ENCODE measurements around the gene TMEM204.

The TMEM204 gene

DNA sequence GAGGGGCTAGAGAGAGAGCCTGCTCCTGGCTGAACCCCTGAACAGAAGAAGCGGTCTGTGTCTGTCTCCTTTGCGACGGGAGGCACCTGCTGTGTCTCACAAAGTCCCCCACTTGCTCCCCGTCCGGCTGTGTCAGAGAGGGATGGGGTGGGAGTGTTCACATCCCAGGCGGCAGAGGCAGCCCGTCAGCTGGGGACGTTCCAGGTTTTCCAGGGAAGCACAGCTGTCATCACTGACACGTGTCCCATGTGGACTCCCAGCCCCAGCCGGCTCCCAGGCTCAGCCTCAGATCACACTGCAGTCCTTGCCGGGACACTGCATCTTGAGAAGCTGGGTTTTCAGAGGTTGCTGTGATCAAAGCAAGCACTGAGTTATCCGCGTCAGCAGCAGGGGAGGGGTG is 38.8 kb upstream of the TMEM204 start:
- no peaks in the 10 kb centered on the region for H3K9me3 Mint-ChIP-seq
- H3K36me3 Mint-ChIP-seq (ENCODE audit: low read depth): peaks cover 15% of the 10 kb centered on the region
- no peak for DNase-seq (ENCODE audit: low spot score)
- H3K4me1 Mint-ChIP-seq (ENCODE audit: low read depth): peaks cover 10% of the 10 kb centered on the region
- H3K4me3 Mint-ChIP-seq: peak overlapping the region; percentile 91
- H3K27ac Mint-ChIP-seq: no peak overlapping the region
- no peaks in the 10 kb centered on the region for H3K27me3 Mint-ChIP-seq (ENCODE audit: low read depth)

DNA sequence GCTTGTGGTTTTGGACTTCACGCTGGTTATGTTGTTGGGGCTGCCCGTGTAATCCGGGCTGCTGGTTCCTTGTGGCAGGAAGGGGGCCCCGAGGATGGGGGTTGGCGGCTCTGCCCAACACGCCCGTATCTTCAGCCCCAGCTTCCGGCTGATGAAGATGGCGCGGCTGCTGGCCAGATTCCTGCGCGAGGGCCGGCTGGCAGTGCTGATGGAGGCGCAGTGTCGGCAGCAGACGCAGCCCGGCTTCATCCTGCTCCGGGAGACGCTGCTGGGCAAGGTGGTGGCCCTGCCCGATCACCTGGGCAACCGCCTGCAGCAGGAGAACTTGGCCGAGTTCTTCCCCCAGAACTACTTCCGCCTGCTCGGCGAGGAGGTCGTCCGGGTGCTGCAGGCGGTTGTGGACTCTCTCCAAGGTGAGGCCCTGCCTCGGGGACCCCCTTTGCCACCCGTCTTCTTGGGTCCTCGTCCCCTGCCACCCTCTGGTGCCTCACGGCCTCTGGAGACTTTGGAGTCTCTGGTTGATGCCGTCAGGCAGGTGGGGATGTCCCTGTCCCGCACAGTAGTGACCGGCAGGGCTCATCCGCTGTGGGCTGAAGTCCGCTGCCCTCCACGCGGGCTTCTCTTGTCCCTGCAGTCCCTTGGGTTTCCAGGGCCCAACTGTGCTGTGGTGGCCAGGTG is 38.1 kb upstream of the TMEM204 start:
- H3K4me3 Mint-ChIP-seq: peak overlapping the region; percentile 43
- no peaks in the 10 kb centered on the region for H3K9me3 Mint-ChIP-seq
- DNase-seq (ENCODE audit: low spot score): no peak
- no peak overlapping the region for H3K27ac Mint-ChIP-seq
- peaks cover 10% of the 10 kb centered on the region for H3K4me1 Mint-ChIP-seq (ENCODE audit: low read depth)
- H3K36me3 Mint-ChIP-seq (ENCODE audit: low read depth): peaks cover 15% of the 10 kb centered on the region
- no peaks in the 10 kb centered on the region for H3K27me3 Mint-ChIP-seq (ENCODE audit: low read depth)

DNA sequence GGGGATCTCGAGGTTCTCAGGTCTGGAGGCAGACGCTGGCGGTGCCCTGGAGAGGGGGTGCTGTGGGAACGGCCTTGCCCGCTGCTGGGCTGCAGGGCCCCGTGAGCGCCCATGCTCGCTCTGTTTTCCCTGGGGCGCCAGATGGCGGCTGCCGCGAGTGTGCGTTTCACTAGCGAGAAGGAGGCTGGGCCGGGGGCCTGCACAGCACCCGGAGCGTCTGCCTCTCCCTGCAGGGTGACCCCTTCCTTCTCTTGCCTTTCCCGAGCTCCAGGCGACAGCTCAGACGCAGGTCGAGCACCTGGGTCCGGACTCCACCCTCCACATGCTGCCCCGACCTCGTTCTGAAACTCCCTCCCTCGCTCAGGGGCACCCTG is 37.6 kb upstream of the TMEM204 start:
- H3K9me3 Mint-ChIP-seq: no peaks in the 10 kb centered on the region
- H3K27ac Mint-ChIP-seq: no peak overlapping the region
- no peak overlapping the region for H3K4me3 Mint-ChIP-seq
- no peaks in the 10 kb centered on the region for H3K27me3 Mint-ChIP-seq (ENCODE audit: low read depth)
- DNase-seq (ENCODE audit: low spot score): no peak
- H3K4me1 Mint-ChIP-seq (ENCODE audit: low read depth): peaks cover 10% of the 10 kb centered on the region
- peaks cover 15% of the 10 kb centered on the region for H3K36me3 Mint-ChIP-seq (ENCODE audit: low read depth)

DNA sequence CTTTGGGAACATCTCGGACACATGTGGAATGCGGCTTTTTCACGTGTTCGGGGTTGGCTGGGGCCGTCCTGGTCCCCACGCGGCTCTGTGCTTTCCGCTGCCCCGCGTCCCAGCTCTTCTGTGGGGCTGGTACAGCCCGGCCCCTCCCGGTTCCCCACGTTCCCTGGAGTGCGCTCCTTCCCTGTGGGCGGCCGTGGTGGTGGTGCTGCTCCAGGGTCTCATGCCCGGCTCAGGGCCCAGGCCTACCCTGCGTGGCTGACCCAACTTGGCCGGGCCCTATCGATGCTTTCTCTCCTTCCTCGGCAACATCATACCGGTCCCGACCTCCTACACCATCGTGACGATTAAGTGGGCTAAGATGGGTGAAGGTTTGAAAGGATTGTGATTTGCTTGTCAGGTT is 37.0 kb upstream of the TMEM204 start:
- peaks cover 16% of the 10 kb centered on the region for H3K36me3 Mint-ChIP-seq (ENCODE audit: low read depth)
- H3K27me3 Mint-ChIP-seq (ENCODE audit: low read depth): no peaks in the 10 kb centered on the region
- H3K9me3 Mint-ChIP-seq: no peaks in the 10 kb centered on the region
- H3K4me1 Mint-ChIP-seq (ENCODE audit: low read depth): peaks cover 10% of the 10 kb centered on the region
- no peak for DNase-seq (ENCODE audit: low spot score)
- H3K27ac Mint-ChIP-seq: no peak overlapping the region
- no peak overlapping the region for H3K4me3 Mint-ChIP-seq

DNA sequence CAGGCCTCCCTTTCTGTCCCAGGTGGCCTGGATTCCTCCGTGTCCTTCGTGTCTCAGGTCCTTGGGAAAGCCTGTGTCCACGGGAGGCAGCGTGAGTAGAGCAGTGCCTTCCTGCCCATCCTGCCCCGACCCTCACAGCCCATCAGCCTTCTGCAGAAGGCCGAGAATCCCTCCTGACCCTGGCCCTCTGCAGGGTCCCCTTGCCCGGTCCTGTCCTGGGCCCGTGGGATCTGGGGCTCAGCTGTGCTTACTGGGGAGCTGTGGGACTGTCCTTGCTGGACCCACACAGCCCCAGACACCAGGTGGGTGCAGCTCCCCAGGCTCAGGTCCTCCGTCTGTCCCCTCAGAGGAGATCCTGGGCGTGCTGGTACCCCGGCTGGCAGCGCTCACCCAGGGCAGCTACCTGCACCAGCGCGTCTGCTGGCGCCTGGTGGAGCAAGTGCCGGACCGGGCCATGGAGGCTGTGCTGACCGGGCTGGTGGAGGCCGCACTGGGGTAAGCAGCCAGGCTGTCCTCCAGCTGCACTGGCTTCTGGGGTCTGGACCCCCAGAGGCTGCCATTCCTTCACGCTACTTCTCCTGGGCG is 36.4 kb upstream of the TMEM204 start:
- H3K9me3 Mint-ChIP-seq: no peaks in the 10 kb centered on the region
- no peak overlapping the region for H3K4me3 Mint-ChIP-seq
- H3K4me1 Mint-ChIP-seq (ENCODE audit: low read depth): peaks cover 10% of the 10 kb centered on the region
- no peaks in the 10 kb centered on the region for H3K27me3 Mint-ChIP-seq (ENCODE audit: low read depth)
- H3K36me3 Mint-ChIP-seq (ENCODE audit: low read depth): peaks cover 16% of the 10 kb centered on the region
- H3K27ac Mint-ChIP-seq: no peak overlapping the region
- DNase-seq (ENCODE audit: low spot score): no peak

DNA sequence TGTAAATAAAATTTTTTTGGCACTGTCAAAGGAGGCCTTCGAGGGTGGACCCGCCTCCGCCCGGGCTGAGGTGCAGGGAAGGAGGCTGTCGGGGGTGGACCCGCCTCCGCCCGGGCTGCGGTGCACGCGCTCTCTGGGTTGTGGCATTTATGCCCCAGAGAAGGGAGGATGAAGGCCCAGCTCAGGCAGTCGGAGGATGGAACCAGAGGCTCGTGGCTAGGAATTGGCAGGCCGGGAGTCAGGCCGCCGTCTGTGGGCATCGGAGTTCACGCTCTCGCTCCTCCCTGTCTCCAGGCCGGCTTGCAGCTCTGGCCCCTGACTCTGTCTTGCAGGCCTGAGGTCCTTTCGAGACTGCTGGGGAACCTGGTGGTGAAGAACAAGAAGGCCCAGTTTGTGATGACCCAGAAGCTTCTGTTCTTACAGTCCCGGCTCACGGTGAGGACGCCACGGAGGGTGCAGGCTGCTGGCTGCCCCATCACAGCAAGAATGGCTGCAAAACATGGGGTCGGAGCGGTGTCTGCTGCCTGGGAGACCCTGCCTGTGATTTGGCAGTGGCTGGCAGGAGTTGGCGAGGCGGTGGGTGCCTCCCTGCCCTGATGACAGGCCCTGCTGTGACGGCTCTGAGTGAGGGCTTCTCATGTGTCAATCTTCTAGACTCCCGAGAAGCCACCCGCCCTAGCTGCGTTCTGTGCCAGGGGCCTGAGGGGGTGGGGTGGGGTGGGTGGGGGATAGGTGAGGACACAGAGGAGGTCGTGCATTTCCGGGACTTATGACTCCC is 34.4 kb upstream of the TMEM204 start:
- Mint-ChIP-seq H3K27ac (no peak overlapping the region), H3K36me3 (ENCODE audit: low read depth) (peaks cover 22% of the 10 kb centered on the region), H3K9me3 (no peaks in the 10 kb centered on the region), H3K4me1 (ENCODE audit: low read depth) (no peaks in the 10 kb centered on the region), H3K27me3 (ENCODE audit: low read depth) (no peaks in the 10 kb centered on the region), H3K4me3 (no peak overlapping the region)
- DNase-seq (ENCODE audit: low spot score): no peak

DNA sequence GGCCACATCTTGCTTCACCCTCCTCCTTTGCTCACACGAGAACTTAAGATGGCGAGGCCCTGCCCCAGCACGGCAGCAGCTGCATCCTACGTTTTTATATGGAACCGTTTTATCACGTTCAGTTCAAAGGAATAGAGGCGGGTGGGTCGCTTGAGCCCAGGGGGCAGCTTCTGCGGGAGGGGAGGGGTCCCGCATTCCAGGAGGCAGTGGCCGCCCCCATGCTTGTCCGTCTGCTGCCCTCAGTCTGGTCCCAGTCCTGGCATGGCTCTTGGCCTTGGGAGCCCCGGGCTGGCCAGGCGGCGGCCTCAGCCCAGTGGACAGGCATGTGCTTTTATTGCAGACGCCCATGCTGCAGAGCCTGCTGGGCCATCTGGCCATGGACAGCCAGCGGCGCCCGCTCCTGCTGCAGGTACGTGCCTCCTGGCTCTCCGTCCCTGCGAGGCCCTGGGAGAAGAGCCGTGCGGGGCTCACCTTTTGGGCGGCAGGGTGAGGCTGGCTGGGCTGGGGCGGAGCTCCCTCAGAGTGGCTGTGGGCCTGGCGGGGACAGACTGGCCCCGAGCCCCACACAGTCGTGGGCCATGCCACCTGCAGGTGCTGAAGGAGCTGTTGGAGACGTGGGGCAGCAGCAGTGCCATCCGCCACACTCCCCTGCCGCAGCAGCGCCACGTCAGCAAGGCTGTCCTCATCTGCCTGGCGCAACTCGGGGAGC is 33.6 kb upstream of the TMEM204 start:
- Mint-ChIP-seq H3K9me3 (no peaks in the 10 kb centered on the region), H3K4me3 (no peak overlapping the region), H3K4me1 (ENCODE audit: low read depth) (no peaks in the 10 kb centered on the region), H3K27me3 (ENCODE audit: low read depth) (no peaks in the 10 kb centered on the region), H3K36me3 (ENCODE audit: low read depth) (peaks cover 22% of the 10 kb centered on the region), H3K27ac (no peak overlapping the region)
- no peak for DNase-seq (ENCODE audit: low spot score)

DNA sequence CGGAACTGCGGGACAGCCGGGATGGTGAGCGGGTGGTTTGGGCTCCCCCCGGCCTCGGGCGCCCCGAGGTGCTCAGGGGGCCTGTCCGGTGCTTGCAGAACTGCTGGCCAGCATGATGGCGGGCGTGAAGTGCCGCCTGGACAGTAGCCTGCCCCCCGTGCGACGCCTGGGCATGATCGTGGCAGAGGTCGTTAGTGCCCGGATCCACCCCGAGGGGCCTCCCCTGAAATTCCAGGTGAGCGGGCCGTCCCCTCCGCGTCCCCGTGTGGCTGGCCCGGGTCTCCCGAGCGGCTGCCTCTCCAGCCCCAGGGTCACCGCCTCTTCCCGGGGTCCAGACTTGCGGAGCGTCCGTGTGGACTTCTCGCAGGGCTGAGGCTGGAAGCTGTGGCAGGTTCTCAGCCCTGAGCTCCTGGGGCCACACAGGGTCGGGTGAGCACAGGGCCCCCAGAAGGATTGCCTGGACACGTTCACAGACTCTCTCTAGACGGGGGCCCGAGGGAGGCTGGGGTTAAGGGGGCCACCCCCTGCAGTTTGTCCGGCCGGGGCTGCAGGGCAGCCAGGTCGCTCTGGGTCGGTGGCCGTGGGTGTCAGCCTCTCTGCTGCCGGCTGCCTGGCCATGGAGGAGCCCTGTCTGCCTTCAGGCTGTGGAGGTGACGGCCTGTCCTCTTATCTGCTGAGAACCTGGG is 32.9 kb upstream of the TMEM204 start:
- Mint-ChIP-seq H3K9me3 (no peaks in the 10 kb centered on the region), H3K4me3 (no peak overlapping the region), H3K27ac (no peak overlapping the region), H3K27me3 (ENCODE audit: low read depth) (no peaks in the 10 kb centered on the region), H3K36me3 (ENCODE audit: low read depth) (peaks cover 22% of the 10 kb centered on the region), H3K4me1 (ENCODE audit: low read depth) (no peaks in the 10 kb centered on the region)
- DNase-seq (ENCODE audit: low spot score): no peak

DNA sequence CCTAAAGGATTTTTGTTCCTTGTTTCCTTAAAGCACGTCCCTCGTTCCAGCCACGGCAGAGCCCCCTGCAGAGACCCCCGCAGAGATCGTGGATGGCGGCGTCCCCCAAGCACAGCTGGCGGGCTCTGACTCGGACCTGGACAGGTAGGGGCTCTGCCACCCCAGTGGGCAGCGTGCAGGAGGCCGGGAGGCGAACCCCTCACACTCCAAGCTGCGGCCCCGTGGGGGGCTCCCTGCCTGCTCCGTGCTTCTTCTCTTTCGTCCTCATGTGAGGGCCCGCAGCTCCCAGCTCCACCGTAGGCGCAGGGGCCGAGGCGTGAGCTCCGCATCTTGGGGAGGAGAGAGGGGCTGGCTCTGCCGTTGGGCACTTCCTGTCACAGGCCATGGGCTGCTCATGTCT is 31.8 kb upstream of the TMEM204 start:
- H3K9me3 Mint-ChIP-seq: no peaks in the 10 kb centered on the region
- no peak overlapping the region for H3K27ac Mint-ChIP-seq
- no peaks in the 10 kb centered on the region for H3K4me1 Mint-ChIP-seq (ENCODE audit: low read depth)
- no peak for DNase-seq (ENCODE audit: low spot score)
- no peak overlapping the region for H3K4me3 Mint-ChIP-seq
- no peaks in the 10 kb centered on the region for H3K27me3 Mint-ChIP-seq (ENCODE audit: low read depth)
- H3K36me3 Mint-ChIP-seq (ENCODE audit: low read depth): peaks cover 18% of the 10 kb centered on the region

DNA sequence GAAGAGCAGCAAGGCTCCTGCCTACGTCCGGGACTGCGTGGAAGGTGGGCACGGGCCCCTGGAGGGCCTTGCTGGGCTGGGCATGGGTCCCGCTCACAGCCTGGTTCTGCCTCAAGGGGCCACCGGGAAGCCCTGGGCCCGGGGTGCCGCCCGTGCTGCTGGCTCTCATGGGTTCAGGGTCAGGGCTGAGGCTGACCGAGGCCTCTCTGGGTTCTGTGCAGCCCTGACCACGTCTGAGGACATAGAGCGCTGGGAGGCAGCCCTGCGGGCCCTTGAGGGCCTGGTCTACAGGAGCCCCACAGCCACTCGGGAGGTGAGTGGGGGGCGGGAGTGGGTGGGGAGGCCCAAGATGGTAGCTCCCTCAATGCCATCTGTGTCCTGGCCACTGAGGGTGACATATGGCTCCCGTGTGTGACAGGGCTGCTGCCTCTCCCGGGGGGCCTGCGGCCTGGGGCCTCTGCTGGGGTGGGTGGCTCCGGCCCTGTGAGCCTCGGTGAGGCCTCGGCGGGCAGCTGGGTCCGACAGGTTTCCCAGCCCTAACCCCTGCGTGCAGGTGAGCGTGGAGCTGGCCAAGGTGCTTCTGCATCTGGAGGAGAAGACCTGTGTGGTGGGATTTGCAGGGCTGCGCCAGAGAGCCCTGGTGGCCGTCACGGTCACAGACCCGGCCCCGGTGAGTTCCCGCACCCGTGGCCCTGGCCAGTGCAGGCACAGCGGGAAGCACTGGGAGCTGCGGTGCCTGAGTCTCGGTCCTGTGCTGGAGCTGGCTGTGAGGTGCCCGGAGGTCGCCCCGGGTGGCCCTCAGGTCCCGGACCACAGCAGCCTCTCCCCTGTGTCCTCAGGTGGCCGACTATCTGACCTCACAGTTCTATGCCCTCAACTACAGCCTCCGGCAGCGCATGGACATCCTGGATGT is 31.1 kb upstream of the TMEM204 start:
- H3K27ac Mint-ChIP-seq: no peak overlapping the region
- peaks cover 14% of the 10 kb centered on the region for H3K36me3 Mint-ChIP-seq (ENCODE audit: low read depth)
- no peaks in the 10 kb centered on the region for H3K27me3 Mint-ChIP-seq (ENCODE audit: low read depth)
- DNase-seq (ENCODE audit: low spot score): no peak
- no peaks in the 10 kb centered on the region for H3K9me3 Mint-ChIP-seq
- H3K4me1 Mint-ChIP-seq (ENCODE audit: low read depth): no peaks in the 10 kb centered on the region
- no peak overlapping the region for H3K4me3 Mint-ChIP-seq

DNA sequence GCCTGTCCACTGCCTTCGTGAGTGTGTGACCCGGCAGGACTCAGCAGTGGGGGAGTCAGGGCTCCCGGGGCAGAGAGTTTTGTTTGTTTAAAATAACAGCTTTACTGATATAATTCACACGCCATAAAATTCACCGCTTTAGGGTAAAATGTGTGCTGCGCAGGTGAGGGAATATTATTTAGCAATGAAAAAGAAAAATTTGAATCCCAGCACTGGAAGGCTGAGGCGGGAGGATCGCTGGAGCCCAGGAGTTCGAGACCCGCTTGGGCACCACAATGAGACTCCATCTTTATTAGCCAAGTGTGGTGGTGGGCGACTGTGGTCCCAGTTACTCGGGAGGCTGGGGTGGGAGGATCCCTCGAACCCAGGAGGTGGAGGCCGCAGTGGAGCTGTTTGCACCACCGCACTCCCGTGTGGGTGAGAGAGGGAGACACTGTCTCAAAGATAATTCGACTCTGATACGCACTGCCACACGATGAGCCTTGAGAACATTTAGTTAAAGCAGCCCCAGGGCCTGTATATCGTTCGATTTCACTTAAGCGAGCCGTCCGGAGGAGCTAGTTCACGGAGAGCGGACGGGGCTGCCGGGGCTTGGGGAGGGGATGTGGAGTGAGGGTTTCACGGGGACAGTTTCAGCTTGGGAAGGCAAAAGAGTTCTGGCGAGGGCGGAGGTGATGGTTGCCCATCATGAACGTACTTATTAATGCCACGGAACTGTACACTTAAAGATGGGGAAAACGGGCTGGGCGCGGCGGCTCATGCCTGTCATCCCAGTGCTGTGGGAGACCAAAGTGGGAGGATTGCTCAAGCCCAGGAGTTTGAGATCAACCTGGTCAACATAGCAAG is 30.1 kb upstream of the TMEM204 start:
- Mint-ChIP-seq H3K9me3 (no peaks in the 10 kb centered on the region), H3K4me1 (ENCODE audit: low read depth) (no peaks in the 10 kb centered on the region), H3K4me3 (no peak overlapping the region), H3K36me3 (ENCODE audit: low read depth) (peaks cover 12% of the 10 kb centered on the region), H3K27ac (no peak overlapping the region), H3K27me3 (ENCODE audit: low read depth) (no peaks in the 10 kb centered on the region)
- DNase-seq (ENCODE audit: low spot score): no peak

DNA sequence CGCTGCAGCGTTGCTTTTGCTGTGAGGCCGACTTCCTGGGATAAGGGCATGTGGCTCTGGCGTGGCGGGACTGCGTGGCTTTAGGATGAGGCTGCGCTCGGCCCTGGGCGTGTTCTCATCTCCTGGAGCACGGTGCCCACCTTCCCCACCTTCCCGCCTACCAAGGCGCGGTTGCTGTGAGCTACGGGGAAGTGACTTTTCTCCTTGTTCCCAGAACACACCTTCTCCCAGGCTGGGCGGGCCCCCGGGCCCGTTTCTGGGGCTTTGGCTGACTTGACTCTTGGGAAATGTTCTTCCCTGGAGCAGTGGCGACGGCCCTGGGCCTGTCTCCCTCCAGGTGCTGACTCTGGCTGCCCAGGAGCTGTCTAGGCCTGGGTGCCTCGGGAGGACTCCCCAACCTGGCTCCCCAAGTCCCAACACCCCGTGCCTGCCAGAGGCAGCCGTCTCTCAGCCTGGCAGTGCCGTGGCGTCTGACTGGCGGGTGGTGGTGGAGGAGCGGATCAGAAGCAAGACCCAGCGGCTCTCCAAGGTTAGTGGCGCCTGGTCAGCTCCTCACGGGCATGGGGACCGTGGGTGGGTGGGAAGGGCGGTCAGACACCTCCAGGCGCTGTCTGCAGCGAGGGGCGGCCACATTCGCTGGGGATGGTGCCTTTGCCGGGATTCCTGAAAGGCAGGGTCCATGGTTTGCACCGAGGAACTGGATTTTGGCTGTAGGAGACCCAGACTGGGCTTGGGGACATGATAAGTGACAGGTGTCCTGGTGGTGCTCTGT is 28.2 kb upstream of the TMEM204 start:
- Mint-ChIP-seq H3K27me3 (ENCODE audit: low read depth) (no peaks in the 10 kb centered on the region), H3K4me3 (no peak overlapping the region), H3K4me1 (ENCODE audit: low read depth) (no peaks in the 10 kb centered on the region), H3K27ac (no peak overlapping the region), H3K9me3 (no peaks in the 10 kb centered on the region), H3K36me3 (ENCODE audit: low read depth) (peaks cover 10% of the 10 kb centered on the region)
- DNase-seq (ENCODE audit: low spot score): no peak
